GM19463 (cell line): ENCODE data around the gene GABBR2.
A peak's percentile ranks its signal among the peaks of the same experiment; 100 is the strongest.
"Not testable (repeated sequence)": the region's sequence is repeated elsewhere in the genome, so short reads cannot be mapped to it uniquely, and the experiment has no call there.

Source experiments
- ATAC-seq: cut with Tn5 transposase; IDR thresholded peaks from one replicate; pipeline ENCODE4 v1.9.1; 2021; ENCODE audit warnings: mild to moderate bottlenecking, moderate library complexity; ENCODE audit not compliant: unreplicated experiment

GABBR2 gene

GRCh38 chr9:98599566-98600216 lies 109.0 kb downstream of the GABBR2 start:
- ATAC-seq = no peak

DNA sequence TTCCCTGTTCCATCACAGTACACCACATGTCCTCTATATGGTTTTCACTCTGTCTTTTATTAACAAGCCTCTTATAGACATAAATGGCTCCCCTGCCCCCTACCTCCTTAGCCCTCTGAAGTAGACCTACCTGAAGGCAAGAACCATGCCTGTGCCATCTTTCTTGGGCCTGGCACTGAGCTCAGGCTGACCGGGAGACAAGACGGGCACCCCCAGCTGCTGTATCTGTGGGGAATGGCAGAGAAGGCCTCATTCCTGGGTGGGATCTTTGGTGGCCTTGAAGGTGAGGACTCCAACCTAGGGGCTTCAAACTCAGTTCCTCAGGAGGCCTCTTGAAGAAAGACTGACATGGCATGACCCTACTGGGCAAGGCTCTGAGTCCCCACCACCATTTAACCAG lies 109.9 kb downstream of the GABBR2 start:
- no peak for ATAC-seq

DNA sequence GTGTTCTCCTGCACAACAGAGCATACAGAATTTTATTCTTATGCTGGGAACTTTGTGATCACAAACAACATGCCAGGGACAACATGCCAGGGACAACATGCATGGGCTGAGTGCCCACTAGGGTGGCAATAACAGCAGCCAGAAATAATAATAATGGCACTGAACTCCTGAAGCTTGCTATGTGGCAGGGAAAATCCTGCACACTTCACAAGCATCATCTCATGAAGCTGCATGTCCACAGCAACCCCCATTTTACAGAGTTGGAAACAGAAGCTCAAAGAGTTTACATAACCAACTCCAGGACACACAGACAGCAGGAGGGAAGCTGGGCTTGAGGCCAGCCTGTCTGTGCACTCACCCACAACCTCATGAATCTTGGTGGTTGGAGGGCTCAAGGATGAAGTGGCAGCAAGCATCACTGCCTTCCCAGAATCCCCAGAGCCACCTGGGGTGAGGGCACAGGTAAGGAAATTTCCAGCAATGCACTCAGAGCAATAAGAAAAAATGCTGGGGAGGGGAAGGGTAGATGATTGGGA lies 111.4 kb downstream of the GABBR2 start:
- no peak for ATAC-seq

DNA sequence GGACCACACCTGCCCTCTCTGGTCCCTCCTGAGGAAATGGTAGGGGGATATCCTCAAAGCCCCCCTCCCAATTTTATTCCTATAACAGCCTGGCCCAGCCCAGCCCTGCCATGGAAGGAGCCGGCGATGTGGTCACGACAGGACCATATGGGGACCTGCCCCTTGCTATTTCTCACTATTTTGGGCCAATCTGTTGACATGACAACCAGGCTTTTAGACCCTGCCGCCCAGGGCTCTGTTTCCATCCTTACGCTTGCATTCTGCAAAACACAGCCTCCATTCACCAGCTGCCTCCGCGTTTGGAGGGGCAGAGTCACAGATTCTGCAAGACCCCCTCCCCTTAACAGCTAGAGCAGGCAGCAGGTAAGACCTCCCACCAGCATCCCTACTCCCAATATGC lies 112.2 kb downstream of the GABBR2 start:
- ATAC-seq = no peak

DNA sequence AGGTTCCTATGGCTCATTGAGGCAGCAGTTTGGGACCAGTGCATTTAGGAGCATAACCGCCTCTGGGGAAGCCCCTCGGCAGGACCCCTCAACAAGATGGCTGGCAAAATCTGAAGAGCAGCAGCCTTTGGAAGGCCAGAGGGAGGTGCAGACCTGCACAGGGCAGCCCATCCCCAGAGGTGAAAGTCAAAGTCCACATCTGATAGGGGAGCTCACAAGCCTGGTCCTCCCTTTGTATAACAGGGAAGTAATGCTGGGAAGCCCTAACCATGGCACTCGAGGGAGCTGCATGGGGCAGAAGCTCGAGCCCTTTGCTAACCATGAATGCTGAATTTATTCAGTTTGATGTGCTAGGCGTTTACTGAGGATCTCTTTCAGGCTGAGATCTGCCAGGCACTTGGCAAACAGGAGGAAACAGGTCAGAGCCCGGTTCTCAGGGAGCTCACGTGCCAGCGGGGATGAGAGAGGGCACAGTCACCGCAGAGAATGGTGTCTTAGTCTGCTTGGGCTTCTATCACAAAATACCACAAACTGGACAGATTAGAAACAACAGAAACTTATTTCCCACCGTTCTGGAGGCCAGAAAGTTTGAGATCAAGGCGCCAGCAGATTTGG lies 114.1 kb downstream of the GABBR2 start:
- no peak for ATAC-seq

DNA sequence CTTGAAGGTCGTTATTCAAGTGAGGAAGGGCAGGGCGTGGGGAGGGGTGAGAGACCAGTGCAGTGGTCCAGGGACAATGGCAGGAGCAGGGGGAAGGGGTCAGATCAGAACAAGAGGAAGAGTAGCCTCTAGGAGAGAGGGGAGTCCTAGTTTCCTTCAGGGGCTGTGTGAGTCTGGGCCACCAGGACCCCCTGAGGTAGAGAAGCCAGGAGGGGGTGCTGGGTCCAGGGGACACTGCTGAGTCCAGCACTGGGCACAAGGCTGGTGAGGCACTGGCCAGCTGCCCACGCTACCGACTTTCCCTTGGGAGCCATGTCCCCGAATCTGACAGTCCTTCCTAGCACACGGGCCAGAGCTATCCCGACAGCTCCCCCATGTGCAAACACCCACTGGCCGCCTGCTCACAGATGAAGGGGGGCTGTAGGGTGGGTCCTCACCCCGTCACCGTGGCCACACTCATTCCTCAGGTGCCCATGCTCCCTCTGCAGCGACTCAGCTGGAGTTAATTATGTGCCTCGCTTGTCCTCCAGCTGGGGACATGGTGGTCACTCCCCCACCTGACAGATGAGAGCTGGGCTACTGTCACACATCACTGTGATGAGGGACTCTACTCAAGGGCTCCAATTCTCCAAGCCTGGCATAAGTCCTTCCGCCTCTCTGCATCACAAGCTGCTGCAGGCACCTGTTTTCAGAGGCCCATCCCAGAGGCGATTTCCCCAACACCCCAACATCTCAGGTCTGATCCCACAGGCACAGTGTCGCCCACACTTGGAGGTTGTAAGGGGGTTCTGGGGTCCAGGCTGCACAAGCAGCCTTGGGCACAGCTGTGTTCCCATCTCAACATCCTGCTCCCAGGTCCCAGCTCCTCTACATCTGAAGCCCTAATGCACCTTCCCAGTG lies 115.1 kb downstream of the GABBR2 start:
- no peak for ATAC-seq

DNA sequence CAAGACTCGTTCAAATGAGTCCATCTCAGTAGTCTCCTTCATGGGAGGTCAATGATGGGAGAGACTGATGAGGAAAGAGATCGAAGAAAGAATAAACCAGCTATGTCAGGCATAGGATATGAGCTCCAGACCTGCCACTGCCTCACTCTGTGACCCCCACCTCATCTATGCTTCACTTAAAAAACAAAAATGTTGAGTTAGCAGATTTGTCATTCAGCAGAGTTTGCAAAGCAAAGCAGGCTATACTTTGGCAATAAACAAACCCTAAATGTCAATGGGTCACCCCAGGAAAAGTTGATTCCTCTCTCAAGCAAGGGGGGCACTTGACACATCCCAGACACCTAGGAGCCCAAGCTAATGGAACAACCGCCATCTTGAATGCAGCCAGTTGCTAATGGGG lies 117.0 kb downstream of the GABBR2 start:
- no peak for ATAC-seq

DNA sequence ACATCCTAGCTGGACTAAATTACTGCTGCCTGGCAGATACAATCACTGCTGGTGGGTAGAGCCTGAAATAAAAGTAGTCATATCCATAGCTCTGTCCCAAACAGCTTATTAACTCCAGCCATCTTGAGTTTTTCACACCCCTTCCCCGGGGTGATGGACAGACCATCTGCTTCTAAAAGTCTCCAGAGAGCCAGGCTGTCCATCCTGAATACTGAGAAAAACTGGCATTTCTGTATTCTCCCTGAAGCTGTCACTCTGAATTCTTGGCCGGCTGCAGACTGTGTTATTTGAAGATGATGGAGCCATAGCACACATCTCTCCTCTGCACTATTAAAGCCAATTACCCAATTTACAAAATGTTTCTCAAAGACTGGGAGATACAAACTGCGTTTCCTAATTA lies 118.6 kb downstream of the GABBR2 start:
- ATAC-seq = no peak

DNA sequence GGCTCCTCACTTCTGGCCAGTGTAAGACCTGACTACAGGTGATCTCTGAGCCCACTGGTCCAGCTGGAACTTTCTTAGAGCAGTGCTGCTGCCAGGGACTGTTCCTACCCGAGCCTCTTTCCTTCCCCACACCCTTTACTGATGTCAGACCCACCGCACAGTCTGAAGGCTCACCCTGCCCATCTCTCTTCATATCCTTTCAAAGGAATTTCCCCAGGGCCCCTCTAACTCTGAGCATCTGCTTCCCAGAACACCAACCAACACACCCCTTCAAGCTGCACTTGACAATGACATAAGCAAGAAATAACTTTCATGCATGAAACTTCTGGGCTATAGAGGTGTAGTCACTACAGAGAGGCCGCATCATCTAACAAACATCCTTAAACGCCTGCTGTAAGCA lies 119.6 kb downstream of the GABBR2 start:
- ATAC-seq = no peak

DNA sequence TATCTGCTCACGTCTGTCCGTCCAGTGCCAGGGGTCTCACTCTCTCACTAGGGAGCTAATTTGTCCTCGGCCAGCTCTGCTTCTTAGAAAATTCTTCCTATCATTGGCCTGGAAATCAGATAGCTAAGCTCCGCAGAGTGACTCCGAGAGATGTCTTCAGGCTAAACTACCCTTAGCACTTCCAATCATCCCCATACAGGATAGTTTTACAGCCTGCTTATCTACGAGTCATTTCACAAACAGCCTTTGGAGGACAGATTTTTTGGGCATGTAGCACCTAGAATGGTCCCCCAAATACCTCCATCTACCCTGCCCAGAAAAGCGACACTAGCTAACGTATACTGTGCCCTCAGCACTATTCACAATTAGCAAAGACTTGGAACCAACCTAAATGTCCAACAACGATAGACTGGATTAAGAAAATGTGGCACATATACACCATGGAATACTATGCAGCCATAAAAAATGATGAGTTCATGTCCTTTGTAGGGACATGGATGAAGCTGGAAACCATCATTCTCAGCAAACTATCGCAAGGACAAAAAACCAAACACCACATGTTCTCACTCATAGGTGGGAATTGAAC lies 123.8 kb downstream of the GABBR2 start:
- not testable (repeated sequence) for ATAC-seq

- ATAC-seq = peak; percentile 67
Measured at GRCh38 chr9:98584059-98584458, 124.7 kb downstream of the GABBR2 start.

GRCh38 chr9:98583417-98583816 lies 125.3 kb downstream of the GABBR2 start:
- ATAC-seq = no peak

GRCh38 chr9:98580956-98581355 lies 127.8 kb downstream of the GABBR2 start:
- no peak for ATAC-seq

DNA sequence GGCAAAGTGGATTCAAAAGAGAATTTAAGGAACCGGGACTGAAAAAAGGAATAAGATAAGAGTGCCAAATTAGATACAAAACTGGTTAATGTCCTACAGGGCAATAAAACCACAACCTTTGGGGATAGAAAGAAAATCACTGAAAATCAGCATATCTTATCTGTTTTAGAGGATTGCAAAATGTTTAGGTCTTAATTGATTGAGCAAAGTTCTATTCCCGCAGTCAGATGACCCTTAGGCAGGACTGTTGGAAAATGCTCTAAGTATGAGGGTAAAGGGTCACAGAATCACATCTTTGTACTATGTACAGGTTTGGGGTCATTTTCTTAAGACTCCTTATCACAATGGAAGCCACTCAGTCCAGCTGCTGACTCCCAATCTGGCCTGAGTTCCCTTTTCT lies 129.0 kb downstream of the GABBR2 start:
- no peak for ATAC-seq

GRCh38 chr9:98577446-98577845 lies 131.3 kb downstream of the GABBR2 start:
- no peak for ATAC-seq

DNA sequence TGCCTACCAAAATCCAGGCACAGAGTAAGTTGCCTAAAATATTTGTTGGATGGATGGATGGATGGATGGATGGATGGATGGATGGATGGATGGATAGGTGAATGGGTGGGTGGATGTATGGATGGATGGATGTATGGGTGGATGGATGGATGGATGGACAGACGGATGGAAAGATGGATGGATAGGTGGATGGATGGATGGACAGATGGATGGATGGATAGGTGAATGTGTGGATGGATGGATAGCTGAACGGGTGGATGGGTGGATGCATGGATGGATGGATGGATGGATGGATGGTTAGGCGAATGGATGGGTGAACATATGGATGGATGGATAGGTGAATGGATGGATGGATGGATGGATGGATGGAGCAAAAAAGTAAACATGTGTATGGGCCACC lies 131.9 kb downstream of the GABBR2 start:
- ATAC-seq = no peak

DNA sequence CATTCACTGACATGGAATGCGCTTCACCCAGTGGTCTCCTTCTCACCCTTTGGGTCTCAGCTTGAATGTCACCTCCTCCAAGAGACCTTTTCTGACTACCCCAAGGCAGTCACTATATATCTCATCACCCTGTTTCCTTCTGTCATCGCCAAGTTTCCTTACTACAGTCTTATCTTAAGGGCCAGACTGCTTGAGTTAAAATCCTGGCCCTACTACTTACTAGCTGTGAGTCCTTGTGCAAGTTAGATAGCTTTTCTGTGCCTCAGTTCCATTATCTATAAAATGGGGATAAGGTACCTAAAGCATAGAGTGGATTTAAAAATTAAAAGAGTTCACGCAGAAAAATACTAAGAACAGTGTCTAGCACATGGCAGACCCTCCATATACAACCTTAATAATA lies 132.4 kb downstream of the GABBR2 start:
- no peak for ATAC-seq

- ATAC-seq = peak; percentile 87
Measured at GRCh38 chr9:98575379-98576346, 133.1 kb downstream of the GABBR2 start.

GRCh38 chr9:98573749-98574278 lies 134.9 kb downstream of the GABBR2 start:
- ATAC-seq = no peak

- no peak for ATAC-seq
Measured at GRCh38 chr9:98572796-98573195, 135.9 kb downstream of the GABBR2 start.
